ACHN (cell line): ENCODE results near the gene MAGI1.
A peak's percentile ranks its signal among the peaks of the same experiment; 100 is the strongest.
"Not testable (repeated sequence)": the region's sequence is repeated elsewhere in the genome, so short reads cannot be mapped to it uniquely, and the experiment has no call there.

Experiments
- DNase-seq: peaks from one replicate; pipeline ENCODE4 v3.0.0-alpha.2; 2015
- in situ Hi-C: cut with HindIII; loops from 2 replicates; pipeline ENCODE4 v1.10.0; 2017; ENCODE audit warnings: low sequenced_read_pairs, low pct_ligation_motif_present, low pct_unique_long_range_greater_than_20kb

MAGI1 gene

DNA sequence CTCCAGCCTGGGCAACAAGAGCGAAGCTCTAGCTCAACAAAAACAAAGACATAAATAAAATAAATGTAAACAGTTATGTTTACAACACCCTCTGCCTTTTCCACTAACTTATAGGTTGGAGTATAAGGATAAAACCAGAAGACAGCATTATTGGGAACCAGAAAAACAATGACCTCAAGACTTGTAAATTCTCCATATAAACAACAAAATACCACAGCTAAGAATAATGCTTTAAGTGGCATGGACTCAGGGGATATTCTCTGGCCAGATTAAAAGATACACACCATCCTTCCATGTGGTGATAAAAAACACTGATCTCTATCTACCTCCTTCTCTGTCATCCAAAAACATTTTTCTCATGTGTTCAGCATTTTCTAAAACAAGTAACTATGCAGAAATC lies 500.6 kb downstream of the MAGI1 start:
- in situ Hi-C loops, result no loop called here
- DNase-seq, result no peak

DNA sequence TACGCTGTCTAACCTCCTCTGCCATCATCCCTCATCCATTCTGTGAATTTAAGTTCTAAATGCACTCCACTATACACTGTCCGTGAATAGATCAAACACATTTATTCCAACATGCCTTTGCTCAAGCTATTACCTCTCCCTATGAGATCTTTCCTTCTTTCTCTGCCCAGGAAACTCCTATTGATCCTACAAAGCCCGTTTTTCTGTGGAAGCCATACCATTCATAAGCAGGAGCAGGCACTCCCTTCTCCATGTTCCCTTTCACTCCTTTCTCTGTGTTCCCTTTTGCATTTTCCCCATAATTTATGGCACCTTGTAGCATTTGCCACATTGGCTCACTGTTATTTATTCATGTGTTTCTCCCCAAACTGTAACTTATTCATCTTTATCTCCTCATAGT lies 501.6 kb downstream of the MAGI1 start:
- DNase-seq, result no peak
- in situ Hi-C loops, result no loop called here

DNA sequence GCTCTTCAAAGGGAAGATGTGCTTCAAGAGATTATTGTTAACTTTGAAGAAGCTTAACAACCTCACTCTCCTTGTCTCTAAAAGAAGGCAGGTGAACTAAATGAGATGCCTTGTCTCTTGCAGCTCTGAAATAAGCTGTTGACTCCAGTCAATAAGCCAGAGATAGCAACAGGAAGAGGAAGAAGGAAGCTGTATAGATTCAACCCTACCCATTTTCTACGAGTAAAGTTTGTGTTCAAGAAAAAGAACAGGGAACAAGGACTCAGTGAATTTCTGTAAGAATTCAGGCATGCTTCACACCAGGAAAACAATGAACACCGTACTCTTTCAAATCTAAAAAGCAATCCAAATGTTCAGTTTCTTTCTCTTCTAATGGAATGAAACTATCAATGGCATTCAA lies 503.5 kb downstream of the MAGI1 start:
- in situ Hi-C loops, result no loop called here
- no peak for DNase-seq

DNA sequence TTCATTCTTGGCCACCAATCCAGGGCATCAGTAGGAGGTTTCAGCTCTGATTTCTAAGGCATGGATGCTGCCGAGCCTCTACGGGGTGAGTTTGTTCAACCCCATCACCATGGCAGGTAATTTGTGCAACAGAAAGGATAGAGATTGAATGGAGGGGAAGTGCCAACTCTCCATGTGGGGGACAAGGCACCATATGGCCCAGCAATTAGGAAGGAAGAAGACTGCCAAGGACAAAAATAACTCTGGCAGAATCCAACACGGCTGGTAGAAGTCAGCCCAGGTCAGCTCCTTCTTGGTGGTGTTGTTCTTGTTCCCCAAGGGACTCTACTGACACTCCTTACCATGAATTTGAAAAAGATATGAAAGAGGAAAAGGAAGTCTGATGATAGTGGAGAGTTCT lies 503.9 kb downstream of the MAGI1 start:
- in situ Hi-C loops, result no loop called here
- DNase-seq, result no peak

DNA sequence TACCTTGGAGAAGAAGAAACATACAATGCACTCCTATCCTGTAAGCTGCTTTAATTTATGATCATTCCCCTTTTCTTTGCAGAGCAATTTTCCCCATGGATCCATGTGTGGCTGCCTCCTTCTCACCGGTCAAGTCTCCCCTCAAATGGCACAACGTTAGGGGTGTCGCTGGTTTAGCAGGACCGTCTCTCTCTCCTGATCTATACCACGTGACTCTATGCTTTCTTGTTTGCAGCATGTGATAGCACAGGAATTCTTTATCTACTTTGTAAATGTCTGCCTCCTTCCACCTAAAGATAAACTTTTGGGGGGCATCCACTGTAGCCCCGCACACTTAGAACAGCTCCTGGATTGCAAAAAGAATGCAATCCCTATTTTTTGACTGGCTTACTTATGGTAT lies 506.0 kb downstream of the MAGI1 start:
- in situ Hi-C loops, result no loop called here
- DNase-seq, result no peak

DNA sequence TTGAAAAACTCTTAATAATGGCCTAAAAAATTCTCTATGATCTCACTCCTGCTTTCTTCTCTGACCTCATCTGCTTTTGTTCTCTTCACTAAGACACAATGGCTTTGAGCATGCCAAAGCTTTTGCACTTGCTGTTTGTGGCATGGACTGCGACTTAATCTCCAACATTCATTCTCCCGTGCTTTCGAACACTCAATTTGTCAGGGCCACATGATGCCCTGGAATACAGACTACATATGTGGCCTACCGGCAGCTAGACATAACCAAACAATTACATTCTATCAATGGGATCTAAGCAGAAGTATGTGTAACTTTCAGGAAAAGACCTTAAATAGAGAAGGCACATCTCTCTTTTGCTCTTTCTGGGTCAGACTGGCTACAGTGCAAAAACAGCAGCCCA lies 506.5 kb downstream of the MAGI1 start:
- in situ Hi-C loops, result no loop called here
- no peak for DNase-seq

DNA sequence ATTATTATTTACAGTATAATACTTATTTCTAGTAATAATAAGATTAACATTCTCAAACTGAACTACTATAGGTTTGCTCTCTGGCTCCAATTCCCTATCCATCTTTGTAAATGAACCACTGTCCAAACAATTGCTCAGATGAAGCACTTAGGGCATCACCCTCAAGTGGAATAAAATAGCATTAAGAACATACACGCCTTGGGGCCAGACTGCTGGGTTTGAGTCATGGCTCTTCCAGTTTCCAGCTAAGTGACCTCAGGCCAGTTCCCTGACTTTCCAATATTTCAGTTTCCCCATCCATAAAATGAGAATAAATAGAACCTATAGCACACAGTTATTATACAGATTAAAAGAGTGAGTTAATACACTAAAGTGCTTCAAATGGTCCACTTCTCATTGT lies 507.2 kb downstream of the MAGI1 start:
- DNase-seq, result no peak
- in situ Hi-C loops, result no loop called here

DNA sequence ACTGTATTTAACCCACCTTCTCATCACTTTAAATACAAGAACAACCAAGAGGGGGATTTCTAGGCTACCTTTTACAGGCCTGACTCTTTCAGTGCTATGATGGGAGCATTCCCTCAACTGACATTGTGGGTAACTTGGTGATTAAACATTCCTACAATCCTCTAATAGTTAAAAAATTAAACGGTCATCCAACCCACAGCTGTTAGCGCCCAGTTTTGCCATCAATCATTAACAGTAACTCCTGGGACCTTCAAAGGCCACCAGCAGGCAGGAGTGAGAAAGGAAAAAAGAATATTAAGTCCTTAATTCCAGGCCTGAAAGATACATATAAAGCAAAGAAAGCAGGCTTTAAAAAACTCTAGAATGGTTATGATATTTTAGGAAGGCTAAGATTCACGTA lies 512.1 kb downstream of the MAGI1 start:
- DNase-seq, result peak; percentile 72
- in situ Hi-C loops, result no loop called here

DNA sequence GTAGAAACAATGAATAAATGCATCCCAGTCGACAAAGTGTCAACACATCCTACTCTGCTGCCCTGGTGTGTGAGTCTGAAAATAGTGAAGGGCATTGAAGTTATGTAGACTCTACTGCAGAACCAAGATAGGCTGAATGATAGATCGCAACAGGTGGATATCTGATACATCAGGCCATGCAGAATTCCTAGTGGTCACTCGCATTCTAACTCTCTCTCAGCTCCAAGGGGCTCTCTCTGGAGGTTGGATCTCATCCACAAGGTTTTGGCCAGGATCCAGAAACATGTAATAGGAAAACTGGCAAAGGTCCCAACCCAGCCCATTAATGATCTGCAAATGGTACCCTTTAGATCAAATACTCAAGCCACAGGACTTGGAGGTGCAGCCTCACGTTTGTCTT lies 514.1 kb downstream of the MAGI1 start:
- in situ Hi-C loops, result no loop called here
- DNase-seq, result peak; percentile 19

DNA sequence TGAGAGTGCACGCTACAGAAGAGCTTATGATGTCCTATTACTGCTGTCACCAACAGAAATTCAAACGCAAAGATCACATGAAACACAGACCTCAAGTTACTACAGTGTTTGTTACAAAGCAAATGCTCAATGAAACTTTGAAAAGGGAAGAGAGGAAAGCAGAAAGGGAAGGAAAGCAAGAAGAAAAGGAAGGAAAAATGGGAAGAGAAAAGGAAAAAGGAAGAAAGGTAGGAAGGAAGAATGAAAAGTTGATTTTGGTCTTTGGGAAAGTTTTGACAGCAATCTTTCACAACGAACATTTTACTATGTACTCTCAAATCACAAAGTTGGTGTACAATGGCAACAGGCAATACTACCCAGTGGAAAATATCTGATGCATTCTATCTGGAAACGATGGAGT lies 514.8 kb downstream of the MAGI1 start:
- DNase-seq, result no peak
- in situ Hi-C loops, result no loop called here

DNA sequence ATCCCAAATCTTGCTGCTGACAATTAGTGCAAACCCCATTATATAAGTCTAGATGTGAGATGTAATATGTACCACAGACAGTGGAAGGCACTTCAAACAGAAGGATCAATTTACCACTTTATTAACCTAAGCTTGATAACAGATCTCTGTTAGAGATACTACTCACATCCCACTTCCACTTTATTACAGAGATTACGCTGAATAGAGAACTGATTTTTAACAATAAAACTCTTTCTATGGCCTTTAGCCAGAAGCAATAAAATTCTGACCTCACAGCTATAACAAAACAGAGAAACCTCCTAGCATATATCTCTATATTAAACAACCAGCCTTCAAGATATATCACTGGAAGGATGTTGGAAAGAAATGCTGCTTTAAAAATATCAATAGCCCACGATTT lies 517.7 kb downstream of the MAGI1 start:
- in situ Hi-C loops, result no loop called here

DNA sequence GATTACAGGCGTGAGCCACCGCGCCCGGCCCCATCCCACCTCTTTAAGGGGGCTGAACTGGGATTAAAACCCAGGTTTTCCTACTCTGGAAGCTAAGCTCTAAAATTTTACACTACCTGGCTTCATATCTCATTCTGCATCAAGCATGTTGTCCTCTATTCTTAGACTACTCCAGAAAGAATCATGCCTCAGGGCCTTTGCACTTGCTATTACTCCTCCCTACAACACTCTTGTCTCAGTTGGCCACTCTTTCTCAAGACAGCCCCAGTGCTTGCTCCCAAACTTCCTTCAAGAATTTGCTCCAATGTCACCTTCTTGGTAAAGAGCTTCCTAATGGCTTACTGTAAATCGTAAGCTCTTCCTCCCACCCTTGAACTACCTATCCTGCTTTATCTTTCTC lies 521.7 kb downstream of the MAGI1 start:
- no peak for DNase-seq
- in situ Hi-C loops, result no loop called here

More for the DNA sequence above, 517.7 kb downstream of the MAGI1 start:
- no peak for DNase-seq

DNA sequence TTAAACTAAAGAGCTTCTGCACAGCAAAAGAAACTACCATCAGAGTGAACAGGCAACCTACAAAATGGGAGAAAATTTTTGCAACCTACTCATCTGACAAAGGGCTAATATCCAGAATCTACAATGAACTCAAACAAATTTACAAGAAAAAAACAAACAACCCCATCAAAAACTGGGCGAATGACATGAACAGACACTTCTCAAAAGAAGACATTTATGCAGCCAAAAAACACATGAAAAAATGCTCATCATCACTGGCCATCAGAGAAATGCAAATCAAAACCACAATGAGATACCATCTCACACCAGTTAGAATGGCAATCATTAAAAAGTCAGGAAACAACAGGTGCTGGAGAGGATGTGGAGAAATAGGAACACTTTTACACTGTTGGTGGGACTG lies 524.4 kb downstream of the MAGI1 start:
- in situ Hi-C loops, DNase-seq: not testable (repeated sequence)

DNA sequence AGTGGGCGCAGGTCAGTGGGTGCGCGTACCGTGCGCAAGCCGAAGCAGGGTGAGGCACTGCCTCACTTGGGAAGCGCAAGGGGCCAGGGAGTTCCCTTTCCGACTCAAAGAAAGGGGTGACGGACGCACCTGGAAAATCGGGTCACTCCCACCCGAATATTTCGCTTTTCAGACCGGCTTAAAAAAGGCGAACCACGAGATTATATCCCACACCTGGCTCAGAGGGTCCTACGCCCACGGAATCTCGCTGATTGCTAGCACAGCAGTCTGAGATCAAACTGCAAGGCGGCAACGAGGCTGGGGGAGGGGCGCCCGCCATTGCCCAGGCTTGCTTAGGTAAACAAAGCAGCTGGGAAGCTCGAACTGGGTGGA lies 529.3 kb downstream of the MAGI1 start:
- in situ Hi-C loops, DNase-seq: not testable (repeated sequence)

DNA sequence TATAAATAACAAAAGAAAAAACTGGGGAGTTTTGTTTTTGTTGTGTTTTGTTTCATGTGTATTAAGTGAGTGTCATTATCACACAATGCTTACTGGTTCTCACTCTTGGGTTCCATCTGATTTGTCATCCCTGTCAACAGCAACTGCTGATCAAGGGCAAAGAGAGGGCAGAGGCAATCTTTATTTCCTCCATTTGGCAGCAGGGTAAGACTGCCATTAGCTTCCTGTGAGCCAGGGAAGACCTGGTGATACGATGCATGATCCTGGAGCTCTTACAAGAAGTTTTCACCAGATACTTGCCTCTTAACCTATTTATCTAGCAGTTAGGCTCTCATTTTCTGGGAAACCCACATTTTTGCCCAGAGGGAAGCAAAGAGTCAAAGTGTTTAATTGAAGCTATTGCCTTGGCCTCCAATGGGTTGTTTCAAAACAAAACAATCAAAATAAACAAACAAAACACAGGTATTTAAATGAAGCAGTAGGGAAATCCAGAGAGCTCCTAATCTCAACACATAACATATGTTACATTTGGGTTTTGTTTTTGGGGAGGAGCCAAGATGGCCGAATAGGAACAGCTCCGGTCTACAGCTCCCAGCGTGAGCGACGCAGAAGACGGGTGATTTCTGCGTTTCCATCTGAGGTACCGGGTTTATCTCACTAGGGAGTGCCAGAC lies 529.8 kb downstream of the MAGI1 start:
- in situ Hi-C loops, result no loop called here
- DNase-seq, result no peak

DNA sequence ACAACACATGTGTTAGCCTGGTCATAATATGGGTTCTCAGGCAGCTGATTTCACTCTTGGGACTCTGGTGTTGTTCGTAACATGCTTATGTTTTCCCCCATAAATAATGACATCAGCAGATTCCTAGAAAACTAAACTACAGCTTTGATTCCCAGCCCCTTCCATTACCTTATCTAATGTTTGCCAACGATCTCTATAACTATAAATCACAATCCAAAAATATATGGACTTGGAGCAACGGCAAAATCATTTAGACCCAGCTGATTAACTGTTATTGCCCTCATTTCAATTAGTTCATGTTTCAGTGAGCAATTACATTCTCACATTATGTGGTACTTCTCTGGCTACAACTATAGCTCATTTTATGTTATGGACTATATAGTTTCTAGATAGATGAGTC lies 531.3 kb downstream of the MAGI1 start:
- in situ Hi-C loops, result no loop called here
- DNase-seq, result no peak

DNA sequence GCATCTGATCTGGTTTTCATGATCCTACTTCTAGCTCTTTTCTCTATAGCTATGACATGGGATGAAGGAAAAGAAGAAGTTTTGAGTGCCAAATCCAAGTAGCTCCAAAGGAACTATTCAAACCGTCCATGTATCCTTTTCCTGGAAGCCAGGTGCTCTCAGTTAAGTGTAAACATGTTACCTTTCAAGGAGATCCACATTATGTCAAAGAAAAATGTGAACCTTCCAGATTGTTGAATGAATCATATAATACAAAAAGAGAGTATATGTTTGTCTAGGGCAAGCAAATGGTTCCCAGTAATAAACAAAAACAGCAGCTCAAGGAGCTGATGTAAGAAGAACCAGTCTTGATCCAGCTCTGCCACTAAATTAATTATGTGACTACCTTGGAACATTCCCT lies 534.9 kb downstream of the MAGI1 start:
- in situ Hi-C loops, result no loop called here
- no peak for DNase-seq

DNA sequence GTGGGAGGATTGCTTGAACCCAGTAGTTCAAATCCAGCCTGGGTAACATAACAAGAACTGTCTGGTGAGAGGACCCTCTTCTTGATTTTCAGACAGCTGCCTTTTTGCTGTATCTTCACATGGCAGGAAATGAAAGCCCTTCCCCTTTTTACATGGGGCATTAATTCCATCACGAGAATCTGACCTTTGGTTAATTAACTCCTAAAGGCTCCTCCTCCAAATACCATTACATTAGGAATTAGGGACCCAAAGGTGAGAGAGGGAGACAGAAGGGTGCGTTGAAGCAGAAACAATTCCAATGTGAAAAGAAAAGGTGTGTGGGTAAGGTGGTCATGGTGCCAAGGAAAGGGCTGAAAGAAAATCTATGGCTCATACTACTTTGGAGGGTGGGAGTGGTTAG lies 536.2 kb downstream of the MAGI1 start:
- in situ Hi-C loops, result no loop called here
- no peak for DNase-seq

DNA sequence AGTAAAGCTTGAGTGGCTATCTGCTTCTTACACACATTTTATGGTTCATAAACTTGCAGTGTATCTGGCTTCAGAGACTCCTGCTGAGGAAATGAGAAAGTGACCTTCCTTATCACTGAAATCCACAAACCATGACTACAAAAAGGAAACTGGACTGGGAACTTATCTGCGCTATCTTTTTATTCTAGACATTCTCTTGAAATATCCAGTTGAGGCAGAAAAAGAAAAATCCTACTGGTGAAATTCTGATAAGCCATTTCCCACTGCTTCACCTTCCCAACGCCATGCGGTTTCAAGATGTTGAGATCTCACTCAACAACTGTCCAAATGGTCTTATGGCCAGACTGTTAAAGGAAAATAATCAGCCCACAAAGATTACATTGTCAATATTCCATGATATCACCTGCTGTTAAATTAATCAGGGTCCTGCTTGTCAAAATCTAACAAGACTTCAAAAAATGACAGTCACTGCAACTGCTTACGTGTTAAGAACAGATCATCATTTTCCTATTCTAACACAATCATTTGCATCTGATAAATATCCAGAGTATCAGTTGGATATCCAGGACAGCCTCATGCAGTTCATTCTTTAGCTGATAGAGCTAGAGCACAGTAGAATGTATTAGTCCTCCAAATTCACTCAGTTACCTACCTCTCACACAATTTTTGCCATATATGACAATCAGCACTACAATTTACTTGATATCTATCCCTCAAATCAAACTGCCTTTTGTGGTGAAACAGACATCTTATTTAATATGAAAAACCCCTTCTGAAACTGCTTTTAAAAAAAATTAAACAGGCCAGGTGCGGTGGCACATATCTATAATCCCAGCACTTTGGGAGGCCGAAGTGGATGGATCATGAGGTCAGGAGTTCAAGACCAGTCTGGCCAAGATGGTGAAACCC lies 538.1 kb downstream of the MAGI1 start:
- in situ Hi-C loops, result no loop called here
- no peak for DNase-seq

DNA sequence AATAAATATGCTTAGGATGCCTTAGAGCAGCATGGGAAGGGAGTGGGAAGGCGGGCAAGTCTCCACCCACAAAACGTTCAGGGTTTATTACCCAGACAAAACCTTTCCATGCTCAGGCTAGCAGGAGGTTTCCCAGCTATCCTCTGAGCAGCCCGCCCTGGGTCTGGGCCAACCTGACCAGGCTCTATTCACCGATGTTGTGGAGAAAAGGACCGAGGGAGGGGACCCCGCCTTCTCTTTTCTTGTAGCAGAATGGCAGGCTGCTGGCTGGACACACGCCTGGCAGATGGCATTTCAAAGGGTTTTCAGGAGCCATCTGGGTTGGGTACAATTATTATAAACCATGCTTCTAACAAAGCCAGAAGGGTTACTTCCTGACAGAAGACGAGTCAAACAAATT lies 540.9 kb downstream of the MAGI1 start:
- DNase-seq, result no peak

More for the DNA sequence above, 540.9 kb downstream of the MAGI1 start:
- in situ Hi-C loops, result no loop called here
